Activated T-cell treated with anti-CD3 and anti-CD28 coated beads for 1 hour (primary cell): ENCODE data around the gene C11orf91.
"Not testable (repeated sequence)": the region's sequence is repeated elsewhere in the genome, so short reads cannot be mapped to it uniquely, and the experiment has no call there.

ENCODE experiments used
- DNase-seq: peaks from one replicate; pipeline ENCODE4 v3.0.0-alpha.2; 2020; ENCODE audit warnings: low read depth

Gene C11orf91

GRCh38 chr11:33668951-33669596, 31.6 kb downstream of the C11orf91 start:
- DNase-seq, result no peak

- no peak for DNase-seq
Measured at GRCh38 chr11:33668468-33668825, 32.2 kb downstream of the C11orf91 start.

GRCh38 chr11:33667819-33668467, 32.7 kb downstream of the C11orf91 start:
- DNase-seq, result no peak

DNA sequence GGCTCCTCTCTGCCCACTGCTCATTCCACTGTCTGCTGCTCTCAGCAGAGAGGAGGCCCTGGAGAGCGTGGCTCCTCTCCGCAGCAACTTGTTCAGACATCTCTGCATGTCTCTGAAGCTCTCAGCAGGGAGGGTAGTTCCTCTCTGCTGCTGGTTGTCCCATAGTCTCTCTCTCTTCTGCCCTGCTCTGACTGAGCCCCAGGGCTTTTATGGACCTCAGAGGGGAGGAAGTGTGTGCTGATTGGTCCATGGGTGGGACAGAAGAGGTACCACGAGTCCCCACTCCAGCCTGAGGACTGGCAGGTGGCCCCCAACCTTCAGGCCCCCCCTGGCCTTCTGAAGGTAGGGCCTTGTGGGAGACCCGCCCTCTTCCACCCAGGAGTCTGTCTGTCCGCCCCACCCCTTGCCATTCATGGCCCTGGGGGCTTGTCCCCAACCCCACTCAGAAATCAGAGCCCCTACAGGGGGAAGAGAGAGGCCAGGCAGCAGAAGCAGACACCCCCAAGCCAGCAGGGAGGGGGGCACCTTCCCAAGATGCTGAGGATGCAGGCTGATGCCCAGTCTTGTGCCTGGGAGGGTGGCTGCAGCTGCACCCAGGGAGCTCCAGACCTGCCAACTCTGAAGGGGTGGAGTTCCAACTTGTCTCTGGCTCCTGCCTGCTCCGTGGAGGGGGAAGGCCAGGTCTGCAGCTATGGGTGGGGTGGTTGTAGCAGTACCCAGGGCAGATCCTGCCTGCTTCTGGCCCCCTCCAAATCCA, 35.1 kb downstream of the C11orf91 start:
- no peak for DNase-seq

- no peak for DNase-seq
Measured at GRCh38 chr11:33664827-33665226, 35.8 kb downstream of the C11orf91 start.

DNA sequence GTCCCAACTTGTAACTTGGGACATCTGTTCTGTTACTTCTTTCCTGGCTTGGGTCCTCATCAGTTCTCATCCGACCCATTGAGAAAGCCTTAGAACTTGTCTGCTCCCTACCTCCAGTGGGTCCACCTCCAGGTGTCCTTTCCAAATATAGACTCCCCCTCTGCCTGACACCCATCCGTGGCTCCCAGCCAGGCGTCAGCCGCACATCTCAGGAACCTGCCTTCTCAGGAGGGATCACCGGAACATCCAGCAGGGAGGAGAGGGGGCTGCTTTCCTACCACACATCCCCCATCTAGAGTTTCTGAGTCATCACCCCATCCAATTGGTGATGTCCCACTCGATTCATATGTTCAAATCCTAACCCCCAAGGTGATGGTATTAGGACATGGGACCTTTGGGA, 36.5 kb downstream of the C11orf91 start:
- no peak for DNase-seq

- no peak for DNase-seq
Measured at GRCh38 chr11:33663121-33663520, 37.5 kb downstream of the C11orf91 start.

GRCh38 chr11:33661526-33661925, 39.1 kb downstream of the C11orf91 start:
- not testable (repeated sequence) for DNase-seq

- DNase-seq, result no peak
Measured at GRCh38 chr11:33660962-33661361, 39.7 kb downstream of the C11orf91 start.

GRCh38 chr11:33659370-33660139, 41.1 kb downstream of the C11orf91 start:
- DNase-seq, result no peak

DNA sequence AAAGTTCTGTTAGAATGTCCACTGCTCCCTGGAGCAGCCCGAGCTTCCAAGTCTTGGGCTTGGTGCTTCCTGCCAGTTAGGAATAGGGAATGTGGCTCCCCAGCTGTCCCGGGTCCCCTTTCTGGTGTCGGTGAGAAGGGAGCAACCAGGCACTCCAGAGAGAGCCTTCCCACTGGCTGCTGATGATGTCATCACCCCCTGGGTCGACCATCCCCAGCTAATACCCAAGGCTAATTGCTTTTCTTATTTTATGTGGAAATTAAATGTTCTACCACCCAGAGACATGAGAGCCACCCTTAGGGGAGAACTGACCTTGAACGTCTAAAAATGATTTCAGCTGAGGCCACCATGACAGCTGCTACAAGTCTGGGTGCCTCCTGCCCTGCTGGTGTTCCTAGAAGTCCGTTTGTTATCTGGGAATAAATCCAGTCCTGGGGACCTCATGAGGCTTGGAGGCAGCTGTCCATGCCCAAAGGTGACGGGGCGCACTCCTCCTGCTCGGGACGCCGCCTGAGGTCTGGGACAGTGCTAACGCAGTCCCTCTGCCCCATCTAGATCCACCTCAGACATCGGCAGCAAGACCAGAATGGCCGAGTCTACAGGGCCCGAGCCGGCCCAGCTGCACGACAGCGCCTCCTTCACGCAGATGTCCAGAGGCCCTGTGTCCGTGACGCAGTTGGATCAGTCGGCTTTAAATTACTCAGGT, 42.3 kb downstream of the C11orf91 start:
- DNase-seq, result no peak

DNA sequence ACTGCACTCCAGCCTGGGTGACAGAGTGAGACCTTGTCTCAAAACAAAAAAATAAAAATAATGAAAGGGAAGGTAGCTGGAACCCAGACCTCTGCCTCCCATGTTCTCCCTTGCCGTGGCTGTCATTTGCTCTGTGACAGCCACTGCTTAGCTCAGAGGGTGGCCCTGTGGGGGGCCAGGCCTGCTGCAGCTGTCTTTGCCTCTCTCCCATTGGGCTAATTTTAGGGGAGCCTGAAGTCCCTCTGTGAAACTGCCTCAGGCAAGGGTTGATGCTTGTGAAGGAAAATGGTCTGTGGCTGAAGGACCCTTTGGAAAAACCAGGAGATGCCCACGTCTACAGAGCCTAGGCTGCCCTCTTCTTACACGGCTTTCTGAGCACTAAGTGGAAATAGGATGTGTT, 42.9 kb downstream of the C11orf91 start:
- no peak for DNase-seq

DNA sequence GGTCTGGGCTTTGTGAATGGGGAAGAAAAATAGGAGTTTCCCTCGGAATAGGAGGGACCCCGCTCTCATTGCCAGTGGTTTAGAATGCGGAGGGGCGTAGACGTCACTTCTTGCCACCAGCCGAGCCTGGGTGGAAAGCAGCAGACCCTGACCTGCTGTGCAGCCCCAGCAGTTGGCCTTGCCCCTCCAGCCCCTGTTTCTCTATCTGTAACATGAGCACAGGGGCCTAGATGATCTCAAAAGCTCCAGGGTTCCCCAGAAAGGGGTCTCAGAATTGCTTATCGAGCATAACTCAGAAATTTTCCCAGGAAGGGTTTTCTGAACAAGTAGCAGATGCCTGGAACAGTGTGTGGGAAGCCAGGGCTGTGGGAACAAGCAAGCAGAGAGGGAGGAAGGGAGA, 43.9 kb downstream of the C11orf91 start:
- DNase-seq, result no peak

DNA sequence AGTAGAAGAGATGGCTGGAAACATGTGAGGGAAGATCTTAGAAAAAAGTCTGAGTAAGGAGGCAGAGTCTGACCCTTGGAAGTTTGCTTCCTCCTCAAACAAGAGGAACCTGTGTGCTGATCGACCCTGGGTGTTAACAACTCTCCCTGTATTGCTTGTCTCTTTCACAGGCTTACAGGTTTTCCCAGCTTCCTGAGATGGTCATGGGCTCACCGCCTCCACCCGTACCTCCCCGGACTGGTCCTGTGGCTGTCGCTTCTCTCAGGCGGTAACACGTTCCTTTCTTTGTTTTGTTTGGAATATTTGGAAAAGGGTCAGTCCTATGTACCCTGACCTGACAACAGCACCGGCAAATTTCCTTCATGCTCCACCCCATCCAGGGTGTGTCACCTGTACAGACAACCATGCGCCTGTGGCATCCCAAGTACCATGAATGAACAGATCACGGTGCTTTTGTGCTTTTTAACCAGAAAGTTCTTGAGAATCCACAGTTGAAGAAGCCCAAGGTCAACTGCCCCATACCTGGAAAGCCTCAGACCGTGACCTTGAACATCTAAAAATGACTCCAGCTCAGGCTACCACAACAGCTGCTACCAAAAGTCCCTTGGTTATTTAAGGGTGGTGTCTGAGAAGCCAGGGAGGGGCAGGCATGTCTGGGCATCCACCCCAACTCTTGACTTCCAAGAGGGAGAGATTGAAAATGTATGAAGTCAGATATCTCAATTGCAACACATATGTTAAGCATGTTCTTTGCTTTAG, 44.6 kb downstream of the C11orf91 start:
- no peak for DNase-seq

GRCh38 chr11:33654594-33654993, 46.0 kb downstream of the C11orf91 start:
- DNase-seq, result no peak

DNA sequence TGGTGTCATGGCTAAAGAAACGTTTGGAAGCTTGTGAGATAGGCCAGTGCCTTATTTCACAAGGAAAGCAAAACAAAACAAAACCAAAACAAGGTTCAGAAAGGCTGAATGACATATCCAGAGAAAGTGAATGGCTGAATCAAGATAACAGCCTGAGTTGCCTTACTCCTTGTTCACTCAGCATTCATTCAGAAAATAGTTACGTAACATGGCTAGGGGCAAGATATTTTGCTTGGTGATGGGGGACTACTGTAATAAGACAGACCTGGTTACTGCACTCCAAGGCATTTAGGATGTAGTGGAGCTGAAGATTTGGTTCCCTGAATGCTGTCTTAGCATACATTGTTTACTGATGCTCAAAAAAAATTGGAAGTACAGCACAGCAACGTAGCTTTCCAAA, 47.7 kb downstream of the C11orf91 start:
- no peak for DNase-seq

GRCh38 chr11:33652431-33652830, 48.2 kb downstream of the C11orf91 start:
- no peak for DNase-seq

- DNase-seq, result no peak
Measured at GRCh38 chr11:33651990-33652389, 48.6 kb downstream of the C11orf91 start.

DNA sequence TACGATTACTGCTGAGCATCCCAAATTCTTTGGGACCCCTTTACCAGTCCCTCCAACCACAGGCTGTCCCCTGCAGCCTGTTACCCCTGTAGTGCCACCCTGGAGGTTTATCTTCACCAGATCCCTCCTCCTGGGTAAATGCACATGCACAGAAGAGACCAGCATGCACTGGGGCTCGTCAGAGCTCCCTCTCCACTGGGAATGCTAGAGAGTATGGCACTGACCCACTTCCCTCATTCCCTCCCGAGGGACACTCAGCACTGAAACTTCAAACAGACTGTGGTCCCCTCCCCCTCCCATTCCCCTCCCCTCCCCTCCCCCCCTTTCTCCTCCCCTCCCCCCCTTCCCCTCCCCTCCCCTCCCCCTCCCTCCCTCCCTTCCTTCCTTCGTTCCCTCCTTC, 49.1 kb downstream of the C11orf91 start:
- DNase-seq, result no peak

DNA sequence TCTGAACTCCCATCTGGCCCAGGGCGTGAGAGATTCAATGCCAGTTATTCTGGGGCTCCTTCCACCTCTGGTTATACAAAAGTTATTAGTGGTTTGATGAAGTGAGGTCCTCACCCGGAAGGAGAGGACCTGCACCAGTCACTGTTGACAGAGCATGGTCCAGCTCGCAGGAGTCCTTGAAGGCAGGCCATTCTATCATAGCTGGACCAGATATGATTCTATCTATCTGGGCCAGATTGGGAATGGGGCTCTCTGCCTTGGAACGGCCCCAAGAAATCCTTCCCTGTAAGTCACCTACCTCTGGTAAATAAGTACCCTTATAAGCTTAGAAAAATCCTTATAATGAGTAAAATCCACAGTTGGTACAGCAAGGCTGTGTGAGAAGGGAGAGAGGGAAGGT, 50.7 kb downstream of the C11orf91 start:
- no peak for DNase-seq
